G401.6 (cell line): ENCODE results near the gene PLEKHH1.
"Not testable (repeated sequence)": the region's sequence is repeated elsewhere in the genome, so short reads cannot be mapped to it uniquely, and the experiment has no call there.

Experiments
- FAIRE-seq: peaks from 2 replicates; lab custom pipeline; 2012; peaks lifted over from hg19 to GRCh38; lab: Jason Lieb, UNC

PLEKHH1 gene

DNA sequence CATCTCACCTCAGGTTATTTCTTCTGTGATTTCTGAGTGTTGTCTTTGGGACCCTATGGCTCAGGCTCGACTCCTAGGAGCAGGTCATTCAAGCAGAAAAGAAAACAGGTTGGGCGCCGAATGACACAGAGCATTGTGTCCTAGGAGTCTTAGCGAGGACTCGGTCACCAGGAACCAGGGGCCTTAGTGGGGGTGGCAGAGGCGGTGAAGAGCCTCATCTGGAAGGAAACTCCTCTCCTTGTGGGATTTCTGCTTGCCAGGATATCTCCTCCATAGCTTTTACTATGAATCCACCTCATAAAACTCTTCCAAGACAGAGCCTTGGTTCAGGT, 630 bp downstream of the PLEKHH1 start:
- FAIRE-seq, result no peak

DNA sequence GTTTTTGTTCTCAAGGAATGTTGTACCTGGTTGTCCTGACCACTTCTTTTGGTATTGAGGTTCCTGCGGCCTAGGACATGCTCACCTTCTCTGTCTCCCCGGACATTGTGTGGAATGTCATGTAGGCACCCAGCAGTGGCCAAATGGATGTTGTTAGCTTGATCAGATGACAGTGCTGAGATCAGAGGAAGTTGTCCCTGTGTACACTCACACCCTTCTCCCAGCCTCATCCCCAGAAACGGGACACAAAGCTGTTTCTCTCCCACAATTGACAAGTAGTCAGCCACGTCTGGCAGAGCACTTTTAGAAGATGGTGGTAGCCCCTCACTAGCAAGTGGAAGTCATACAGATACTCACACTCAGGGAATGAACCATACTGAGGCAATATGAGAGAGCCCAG, 3.0 kb downstream of the PLEKHH1 start:
- FAIRE-seq, result no peak

DNA sequence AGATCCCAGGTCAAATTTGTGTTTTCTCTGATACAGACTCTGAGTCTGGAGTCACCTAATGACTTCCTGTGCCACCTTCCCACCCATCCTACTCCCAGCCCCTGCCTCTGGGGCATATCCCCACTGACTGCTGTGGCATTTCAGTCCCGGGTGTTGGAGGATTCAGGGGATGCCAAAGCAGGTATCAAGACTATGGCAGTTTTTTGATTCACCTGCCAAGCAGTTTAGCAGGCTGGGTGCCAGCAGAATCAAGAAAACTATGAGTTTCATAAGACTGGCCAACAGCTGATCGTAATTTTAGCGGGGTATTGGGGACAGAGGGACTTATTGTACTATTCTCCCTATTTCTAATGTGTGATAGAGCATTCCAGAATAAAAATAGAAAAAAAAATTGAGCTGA, 4.6 kb downstream of the PLEKHH1 start:
- FAIRE-seq, result no peak

DNA sequence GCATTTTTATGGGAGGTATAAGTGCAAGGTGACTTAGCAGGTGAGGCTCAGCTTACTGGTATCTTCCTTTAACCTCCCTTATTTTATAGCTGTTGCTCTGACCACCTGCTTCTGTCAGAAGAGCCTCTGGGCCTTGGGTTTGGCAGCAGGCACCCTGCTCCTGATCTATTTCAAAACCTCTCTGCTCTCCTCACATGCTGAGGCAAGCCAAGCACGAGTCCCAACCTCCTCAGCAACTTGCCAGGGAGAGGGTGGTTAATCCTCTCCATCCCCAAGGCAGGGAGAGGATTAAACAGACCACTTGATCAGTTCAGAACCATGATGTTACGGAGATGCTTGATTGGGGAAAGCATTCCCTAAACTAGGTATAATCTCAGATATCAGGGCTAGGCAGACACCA, 5.4 kb downstream of the PLEKHH1 start:
- FAIRE-seq, result no peak

DNA sequence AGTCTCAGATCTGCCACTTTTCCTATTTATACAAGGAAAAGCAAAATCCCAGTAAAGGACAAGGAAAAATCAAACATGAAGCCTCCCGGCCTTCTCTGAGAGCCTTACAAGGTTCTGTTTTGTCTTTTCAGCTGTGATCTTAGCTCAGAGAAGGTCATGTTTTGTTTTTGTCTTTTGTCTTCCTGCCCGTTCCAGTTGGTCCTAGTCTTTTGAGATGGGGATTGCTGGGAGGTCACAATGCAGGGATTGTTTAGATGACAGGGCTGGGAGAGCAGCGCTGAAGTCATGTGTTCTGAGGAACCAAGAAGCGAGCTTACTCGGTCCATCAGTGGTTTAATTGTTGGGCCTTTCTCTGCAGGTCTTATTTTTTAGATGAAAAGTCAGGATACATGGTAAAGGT, 6.0 kb downstream of the PLEKHH1 start:
- FAIRE-seq, result no peak

DNA sequence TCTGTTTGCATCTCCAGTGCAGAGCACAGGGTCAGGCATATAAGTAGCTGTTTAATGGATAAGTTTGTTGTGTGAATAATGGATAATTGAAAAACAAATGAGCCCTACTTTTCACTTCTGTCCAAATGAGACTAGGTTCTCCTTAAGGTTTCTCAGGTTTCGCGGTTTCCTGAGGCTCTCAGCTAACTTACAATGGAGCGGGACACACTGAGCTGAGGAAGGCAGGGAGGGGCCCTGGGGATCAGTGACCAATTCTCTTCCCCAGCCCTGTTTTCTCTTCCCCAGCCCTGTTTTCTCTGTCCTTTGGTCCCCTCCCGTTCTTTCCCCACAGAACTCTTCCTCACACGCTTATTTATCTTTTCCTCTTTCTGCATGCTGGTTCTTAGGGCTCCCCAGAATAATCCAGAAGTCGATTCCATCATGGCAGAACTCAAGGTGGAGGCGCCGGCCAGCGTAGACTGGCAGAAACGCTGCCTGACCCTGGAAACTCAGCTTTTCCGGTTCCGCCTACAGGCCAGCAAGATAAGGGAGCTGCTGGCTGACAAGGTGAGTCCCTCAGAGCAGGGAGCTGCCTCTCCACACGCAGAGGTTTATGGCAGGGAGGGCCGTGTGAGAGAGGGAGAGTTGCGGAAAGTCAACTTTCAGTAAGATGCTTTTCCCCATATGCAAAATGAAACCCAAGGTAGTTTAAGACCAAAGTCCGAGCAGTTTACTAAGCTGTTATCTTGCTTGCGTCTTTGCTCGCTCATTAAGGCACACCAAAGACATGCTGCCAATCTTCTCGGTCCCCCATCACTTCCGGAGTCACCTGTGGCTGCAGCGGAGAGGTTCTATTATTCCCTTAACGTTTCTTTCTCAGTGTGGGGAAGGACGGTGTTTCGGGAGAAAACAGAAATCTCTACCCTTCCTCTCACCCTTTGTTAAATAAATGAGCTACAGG, 8.6 kb downstream of the PLEKHH1 start:
- no peak for FAIRE-seq

DNA sequence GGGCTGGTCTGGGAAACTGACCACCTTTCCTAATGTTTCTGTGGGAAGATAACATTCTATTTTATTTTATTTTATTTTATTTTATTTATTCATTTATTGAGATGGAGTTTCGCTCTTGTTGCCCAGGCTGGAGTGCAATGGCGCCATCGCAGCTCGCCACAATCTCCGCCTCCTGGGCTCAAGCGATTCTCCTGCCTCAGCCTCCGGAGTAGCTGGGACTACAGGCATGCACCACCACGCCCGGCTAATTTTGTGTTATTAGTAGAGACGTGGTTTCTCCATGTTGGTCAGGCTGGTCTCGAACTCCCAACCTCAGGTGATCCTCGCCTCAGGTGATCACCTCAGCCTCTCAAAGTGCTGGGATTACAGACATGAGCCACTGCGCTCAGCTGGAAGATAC, 9.5 kb downstream of the PLEKHH1 start:
- FAIRE-seq, result not testable (repeated sequence)

DNA sequence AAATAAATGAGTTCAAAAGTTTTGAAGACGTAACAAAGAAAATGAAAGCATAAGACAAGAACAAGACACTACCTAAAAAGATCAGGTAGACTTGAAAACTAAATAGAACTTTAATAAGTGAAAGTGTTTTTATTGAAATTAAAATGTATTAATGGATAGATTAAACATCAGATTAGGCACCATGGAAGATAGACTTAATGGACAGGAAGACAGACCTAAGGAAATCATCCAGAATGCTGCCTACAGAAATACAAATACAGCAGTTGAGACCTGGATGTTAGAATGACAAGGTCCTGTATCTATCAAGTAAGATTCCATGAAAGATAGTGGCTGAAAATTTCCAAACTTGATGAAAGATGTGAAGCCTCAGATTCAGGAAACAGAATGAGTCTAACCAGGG, 11.5 kb downstream of the PLEKHH1 start:
- no peak for FAIRE-seq

DNA sequence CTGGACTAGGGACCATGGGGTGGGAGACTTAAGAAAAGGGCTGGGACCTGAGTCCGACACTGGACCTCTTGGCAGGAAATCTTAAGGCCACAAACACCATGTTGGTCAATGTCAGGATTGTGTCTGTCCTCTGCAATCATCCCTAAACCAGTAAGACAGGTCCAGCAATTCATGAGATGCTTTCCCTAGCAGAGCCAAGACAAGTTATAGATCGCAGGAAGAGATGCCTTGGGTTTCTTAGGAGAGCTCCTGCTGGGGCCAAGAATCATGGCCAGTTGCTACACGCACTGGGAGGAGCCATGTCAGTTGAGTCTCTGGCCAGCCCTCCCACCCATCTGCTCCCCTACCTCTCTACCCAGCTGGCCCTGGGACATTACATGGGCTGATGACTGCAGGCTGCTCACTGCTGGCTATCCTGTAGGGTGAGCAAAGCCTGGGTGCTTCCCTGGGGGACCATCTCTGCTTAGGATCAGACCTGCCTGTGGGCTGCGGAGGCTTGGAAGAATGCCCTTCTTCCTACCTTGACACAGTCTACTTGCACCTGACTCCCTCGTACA, 14.2 kb downstream of the PLEKHH1 start:
- FAIRE-seq, result no peak

DNA sequence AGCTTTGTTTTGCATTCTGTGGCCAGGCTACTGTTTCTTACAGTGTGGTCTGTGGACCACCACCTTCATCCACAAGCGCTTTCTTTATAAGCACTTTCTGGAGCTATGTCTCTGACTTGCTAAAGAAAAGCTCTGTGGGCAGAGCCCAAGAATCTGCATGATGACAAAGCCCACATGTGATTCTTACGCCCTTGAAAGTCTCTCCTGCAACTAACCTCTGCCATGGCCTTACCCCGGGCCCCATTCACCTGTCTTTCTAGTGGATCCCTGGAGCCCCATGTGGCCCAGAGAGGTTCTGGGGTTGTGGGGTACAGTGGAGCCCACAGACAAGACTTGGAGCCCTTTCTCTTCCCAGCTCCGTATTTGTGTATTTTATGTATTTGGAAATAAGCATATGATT, 16.6 kb downstream of the PLEKHH1 start:
- no peak for FAIRE-seq

DNA sequence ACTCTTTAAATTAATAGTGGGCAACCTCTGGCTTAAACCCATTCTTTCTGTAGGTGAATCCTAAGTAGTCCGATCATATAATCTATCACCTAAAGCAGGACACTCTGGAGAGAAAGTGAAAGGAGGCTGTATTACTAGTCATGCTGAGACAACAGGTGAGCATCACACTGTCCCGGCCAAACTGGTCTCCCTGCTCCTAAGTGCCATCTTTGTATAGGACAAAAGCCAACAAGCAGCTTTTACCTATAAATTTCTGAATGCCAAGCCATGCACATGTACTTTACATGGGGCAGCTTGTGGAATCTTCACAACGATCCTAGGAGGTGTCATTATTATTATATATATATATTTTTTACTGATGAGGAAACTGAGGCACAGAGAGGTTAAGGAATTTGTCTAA, 18.0 kb downstream of the PLEKHH1 start:
- no peak for FAIRE-seq

DNA sequence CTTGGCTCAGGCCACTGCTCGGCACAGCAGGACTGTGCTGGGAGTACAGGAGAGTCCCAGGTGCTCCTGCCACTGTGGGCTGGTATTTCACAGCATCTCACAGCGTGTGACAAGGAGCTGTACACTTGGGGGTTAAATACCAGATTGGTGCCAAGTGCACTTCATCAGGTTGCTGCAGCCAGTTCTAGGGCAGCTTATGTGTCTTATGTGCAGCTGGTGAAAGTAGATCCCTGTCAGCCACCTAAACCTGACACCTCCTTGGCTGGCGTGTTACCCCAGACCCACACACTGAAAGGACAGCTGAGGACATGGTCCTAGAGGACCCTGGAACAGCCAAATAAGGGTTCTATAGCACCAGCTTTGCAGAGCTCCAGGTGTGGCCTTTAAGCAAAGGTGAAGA, 18.9 kb downstream of the PLEKHH1 start:
- no peak for FAIRE-seq

DNA sequence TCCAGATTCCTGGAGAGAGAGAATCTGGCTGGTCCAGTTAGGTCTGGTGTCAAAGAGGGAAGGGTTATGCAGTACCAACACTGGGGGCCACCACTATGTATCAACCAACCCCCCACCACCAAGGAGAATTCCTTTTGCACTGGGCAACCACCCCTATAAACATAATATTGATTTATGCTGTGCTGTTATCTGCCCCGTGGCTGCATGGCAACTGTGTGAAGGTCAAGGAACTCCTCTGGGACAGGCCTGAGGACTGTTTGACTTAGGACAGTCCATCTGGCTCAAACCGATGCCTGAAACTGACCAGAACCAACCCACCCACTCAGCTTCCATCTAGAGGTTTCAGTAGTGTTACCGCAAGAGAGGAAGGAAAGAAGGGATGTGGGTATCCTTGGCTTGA, 20.5 kb downstream of the PLEKHH1 start:
- FAIRE-seq, result no peak

DNA sequence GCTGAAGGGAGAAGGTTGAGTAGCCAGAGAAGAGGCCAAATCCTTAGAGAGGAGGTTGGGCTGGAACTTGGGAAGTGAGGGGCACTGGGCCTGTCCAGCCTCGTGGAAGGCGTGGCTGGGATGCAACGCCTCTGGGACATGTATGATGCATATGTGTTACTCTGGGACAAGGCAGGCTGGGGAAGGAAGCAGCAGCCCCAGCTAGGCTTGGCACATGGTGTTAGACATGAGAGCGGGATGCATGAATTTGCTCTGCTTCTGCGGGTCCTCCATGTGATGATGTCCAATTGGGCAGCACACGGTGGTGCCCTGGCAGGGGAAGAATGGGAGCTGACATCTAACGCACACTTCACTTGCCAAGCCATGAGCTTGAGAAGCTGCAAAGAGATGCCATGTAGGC, 21.3 kb downstream of the PLEKHH1 start:
- FAIRE-seq, result no peak

DNA sequence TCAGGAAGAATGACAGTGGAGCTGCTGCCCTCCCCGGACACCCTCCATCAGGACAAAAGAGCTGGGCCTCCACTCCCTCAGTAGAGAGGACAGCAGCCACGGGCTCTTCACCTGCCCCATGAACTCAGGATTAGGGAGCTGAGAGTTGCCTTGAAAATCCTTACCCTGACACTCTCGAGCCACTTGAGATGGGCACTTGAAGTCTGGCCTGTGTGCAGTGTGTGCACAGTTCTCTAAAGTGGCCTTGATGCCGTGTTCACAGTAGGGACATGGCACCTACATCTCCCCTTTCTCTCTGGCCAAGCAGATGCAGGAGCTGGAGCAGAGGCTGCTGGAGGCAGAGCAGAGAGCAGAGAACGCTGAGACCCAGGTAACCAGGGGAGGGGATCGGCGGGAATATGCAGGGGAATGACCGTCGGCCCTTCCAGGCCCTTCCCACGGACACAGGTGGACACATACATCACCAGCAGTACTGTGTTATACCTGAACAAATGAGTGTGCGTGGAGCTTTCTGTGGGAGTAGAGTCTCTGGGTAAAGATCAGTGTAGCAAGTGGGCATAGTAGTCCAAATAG, 22.5 kb downstream of the PLEKHH1 start:
- no peak for FAIRE-seq

DNA sequence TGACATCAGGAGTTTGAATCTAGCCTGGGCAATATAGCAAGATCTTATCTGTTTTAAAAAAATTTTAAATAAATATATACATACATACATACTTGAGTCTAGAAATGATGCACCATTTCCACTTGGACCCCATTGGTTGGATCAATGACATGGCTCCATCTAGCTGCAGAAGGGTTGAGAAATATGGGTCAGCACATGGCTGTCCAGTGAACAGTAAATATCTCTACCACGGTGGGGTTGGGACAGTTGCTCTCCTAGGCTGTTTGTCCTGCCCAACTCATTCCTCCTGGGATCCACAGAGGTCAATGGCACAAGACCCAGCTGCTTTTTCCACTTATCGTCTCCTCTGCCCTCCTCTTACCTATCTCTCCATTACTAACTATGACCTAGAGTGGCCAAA, 23.6 kb downstream of the PLEKHH1 start:
- FAIRE-seq, result no peak

DNA sequence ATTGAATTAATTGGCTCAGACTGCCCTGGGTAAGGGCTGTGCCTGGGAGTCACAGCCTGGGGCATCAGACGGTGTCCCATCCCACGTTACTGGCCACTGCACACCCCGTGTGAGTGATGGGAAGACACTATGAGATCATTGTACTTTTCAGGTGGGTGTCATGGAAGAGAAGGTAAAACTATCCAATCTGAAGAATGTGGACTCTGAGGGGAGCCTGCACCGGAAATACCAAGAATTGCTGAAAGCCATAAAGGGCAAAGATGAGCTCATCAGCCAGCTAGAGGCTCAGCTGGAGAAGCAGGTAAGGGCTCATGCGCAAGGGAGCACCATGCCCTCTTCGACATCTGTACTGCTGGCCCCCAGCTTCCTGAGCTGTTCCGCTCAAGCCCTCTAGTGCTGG, 24.0 kb downstream of the PLEKHH1 start:
- FAIRE-seq, result no peak

DNA sequence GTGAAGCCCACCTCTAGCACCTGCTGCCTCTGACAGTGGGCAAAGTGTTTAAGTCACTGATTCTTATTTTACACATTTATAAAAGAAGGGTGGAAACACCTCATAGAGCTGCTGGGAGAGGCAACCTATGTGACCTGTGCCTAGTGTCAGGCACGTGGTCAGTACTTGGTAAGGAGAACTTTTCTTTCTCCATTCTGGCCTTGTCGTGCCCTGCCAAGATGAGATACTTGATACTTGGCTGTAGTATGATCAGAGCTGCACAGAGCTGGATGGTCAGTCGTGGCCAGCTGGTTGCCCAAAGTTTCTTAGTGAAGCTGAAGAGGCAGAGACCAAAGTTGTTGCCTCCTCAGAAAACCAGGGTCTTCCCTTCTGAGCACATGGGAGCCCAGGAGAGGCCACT, 24.6 kb downstream of the PLEKHH1 start:
- no peak for FAIRE-seq

DNA sequence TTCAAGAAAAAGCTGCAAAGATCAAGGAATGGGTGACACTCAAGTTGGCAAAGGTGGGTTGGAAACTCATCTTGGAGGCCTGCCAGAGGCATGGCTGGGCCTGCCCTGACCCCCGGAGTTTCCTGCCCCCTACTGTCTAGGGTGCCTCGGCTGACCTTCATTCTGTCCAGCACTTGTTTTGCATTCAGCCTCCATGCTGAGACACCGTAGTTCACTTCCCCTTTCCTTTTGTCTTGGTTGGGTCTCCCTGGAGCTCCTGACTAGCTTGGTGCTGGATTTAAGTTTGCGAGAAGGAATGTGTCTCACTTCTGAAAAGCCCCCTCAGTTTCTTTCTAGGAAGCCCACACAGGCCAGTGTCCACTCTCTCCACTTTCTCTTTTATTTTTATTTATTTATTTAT, 26.5 kb downstream of the PLEKHH1 start:
- no peak for FAIRE-seq

DNA sequence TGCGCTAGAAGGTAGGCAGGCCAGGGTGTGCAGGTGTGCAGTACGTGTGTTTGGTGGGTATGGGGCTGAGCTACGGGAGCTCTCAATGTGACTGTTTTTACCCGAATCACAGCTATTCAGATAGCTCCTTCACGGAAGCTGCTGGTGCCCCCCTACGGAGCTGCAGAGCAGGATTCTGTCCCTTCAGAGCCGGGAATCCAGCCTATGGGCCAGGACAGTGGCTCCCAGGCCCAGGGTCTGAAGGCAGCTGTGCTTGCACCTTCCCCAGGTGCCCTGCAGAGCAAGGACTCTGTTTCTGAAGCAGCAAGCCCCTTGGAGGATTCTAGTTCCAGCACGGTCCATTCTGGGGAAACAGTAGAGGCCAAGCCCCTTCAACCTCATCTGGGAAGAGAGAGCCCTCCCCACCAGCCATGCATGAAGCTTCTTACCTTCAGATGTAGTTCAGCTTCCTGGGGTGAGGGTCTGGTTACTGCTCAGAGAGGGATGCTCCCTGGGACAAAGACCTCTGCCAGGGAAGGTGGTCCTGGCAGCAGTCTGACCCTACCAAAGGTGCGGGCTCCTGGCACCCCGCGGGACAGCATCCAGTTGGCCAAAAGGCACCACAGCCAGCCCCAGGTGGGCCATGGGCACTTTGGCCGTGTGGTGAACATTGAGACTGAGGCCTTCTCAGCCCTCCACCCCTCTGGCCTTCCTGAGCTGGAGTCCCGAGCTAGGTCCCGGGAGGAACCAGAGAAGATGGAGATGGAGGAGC, 29.1 kb downstream of the PLEKHH1 start:
- no peak for FAIRE-seq

DNA sequence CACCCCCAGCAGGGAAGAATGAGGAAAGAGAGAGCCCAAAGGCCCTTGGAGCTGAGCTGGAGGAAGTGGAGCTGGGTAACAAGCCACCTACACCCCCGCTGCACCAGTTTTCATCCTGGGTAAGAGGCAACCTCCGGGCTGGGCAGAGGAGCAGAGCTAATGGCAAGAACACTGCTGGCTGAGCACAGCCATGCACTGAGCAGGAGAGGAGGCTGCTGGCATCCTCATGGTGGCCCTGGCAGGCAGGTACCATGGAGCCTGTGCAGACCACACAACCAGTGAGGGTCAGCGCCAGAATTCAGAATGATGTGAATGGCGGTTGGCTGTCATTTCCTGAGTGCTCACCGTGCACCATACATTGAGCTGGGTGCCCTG, 29.7 kb downstream of the PLEKHH1 start:
- FAIRE-seq, result no peak

DNA sequence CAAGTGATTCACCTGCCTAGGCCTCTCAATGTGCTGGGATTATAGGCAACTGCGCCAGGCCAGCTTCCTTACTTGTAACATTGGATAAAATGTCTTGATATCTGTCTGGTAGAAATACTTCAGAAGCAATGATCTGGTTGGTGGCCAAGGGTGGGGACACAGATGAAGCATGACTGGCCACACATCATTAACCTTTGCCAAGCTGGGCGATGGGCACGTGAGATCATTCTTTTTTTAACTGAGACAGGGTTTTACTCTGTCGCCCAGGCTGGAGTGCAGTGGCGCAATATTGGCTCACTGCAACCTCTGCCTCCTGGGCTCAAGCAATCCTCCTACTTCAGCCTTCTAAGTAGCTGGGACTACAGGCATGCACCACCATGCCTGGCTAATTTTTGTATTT, 31.1 kb downstream of the PLEKHH1 start:
- no peak for FAIRE-seq

DNA sequence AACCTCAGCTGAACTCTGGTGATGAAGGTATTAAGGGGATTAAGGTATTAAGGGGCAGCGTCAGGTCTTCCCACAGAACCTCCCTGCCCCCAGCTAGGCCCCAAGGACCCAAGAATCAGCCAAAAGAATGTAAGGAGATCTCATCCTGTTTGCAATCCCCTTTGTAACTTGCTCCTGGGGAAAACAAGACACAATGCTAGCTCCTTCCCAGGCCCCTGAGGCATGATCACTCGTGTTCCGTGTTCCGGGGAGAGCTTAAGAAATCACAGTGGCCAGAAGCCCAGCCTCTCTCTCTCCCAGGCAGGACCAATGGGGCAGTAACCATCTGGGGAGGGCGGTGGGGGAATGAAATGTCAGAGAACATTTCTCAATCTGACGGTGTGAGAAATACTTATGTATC, 33.8 kb downstream of the PLEKHH1 start:
- no peak for FAIRE-seq
